HG03139 (cell line): ENCODE results near the gene LYRM9.
"Not testable (repeated sequence)": the region's sequence is repeated elsewhere in the genome, so short reads cannot be mapped to it uniquely, and the experiment has no call there.

Source experiments
- ATAC-seq: cut with Tn5 transposase; IDR thresholded peaks from one replicate; pipeline ENCODE4 v1.9.1; 2021; ENCODE audit not compliant: unreplicated experiment

LYRM9 gene

GRCh38 chr17:27878776-27879562 lies 14.2 kb downstream of the LYRM9 start:
- no peak for ATAC-seq

- ATAC-seq: no peak
Observed at GRCh38 chr17:27873746-27874145, 19.4 kb downstream of the LYRM9 start.

GRCh38 chr17:27873211-27873610 lies 20.0 kb downstream of the LYRM9 start:
- ATAC-seq: no peak

GRCh38 chr17:27872776-27873175 lies 20.4 kb downstream of the LYRM9 start:
- no peak for ATAC-seq

- no peak for ATAC-seq
Observed at GRCh38 chr17:27871407-27871806, 21.8 kb downstream of the LYRM9 start.

- ATAC-seq: no peak
Observed at GRCh38 chr17:27870345-27870744, 22.8 kb downstream of the LYRM9 start.

- ATAC-seq: no peak
Observed at GRCh38 chr17:27868565-27868964, 24.6 kb downstream of the LYRM9 start.

- no peak for ATAC-seq
Observed at GRCh38 chr17:27862840-27863239, 30.3 kb downstream of the LYRM9 start.

- no peak for ATAC-seq
Observed at GRCh38 chr17:27862004-27862403, 31.2 kb downstream of the LYRM9 start.

- no peak for ATAC-seq
Observed at GRCh38 chr17:27860971-27861664, 32.0 kb downstream of the LYRM9 start.

- ATAC-seq: no peak
Observed at GRCh38 chr17:27858621-27859305, 34.4 kb downstream of the LYRM9 start.

GRCh38 chr17:27856676-27857432 lies 36.3 kb downstream of the LYRM9 start:
- no peak for ATAC-seq

- no peak for ATAC-seq
Observed at GRCh38 chr17:27855454-27855853, 37.7 kb downstream of the LYRM9 start.

GRCh38 chr17:27854163-27854562 lies 39.0 kb downstream of the LYRM9 start:
- ATAC-seq: no peak

GRCh38 chr17:27853091-27853490 lies 40.1 kb downstream of the LYRM9 start:
- ATAC-seq: no peak

- no peak for ATAC-seq
Observed at GRCh38 chr17:27849474-27850185, 43.5 kb downstream of the LYRM9 start.

- no peak for ATAC-seq
Observed at GRCh38 chr17:27848931-27849330, 44.2 kb downstream of the LYRM9 start.

GRCh38 chr17:27846808-27847307 lies 46.3 kb downstream of the LYRM9 start:
- ATAC-seq: not testable (repeated sequence)

GRCh38 chr17:27846042-27846655 lies 47.0 kb downstream of the LYRM9 start:
- ATAC-seq: no peak
